ENCODE data around the gene COLGALT1.

Gene COLGALT1

GRCh38 chr19:17627921-17628320 lies 72.5 kb downstream of the COLGALT1 start:
- TF ChIP-seq GATA3 (IDR thresholded peaks at IDR 0.05; ENCODE audit: low read depth, low read length) = no peak
- TF ChIP-seq GATA2 (IDR thresholded peaks at IDR 0.05; ENCODE audit: low read depth, low read length) = no peak

GRCh38 chr19:17629760-17630159 lies 74.3 kb downstream of the COLGALT1 start:
- TF ChIP-seq GATA3 (IDR thresholded peaks at IDR 0.05; ENCODE audit: low read depth, low read length) (no peak), GATA2 (IDR thresholded peaks at IDR 0.05; ENCODE audit: low read depth, low read length) (no peak)

- no peak for TF ChIP-seq GATA2 (IDR thresholded peaks at IDR 0.05; ENCODE audit: low read depth, low read length)
- no peak for TF ChIP-seq GATA3 (IDR thresholded peaks at IDR 0.05; ENCODE audit: low read depth, low read length)
Observed at GRCh38 chr19:17632577-17632976, 77.1 kb downstream of the COLGALT1 start.
